Uterus (tissue), 2 donors: ENCODE data around the gene CMTM5.
"Not testable (repeated sequence)": the region's sequence is repeated elsewhere in the genome, so short reads cannot be mapped to it uniquely, and the experiment has no call there.

Experiments used
- POLR2A ChIP-seq, 2 donors: fragments of 450-650 bp; IDR thresholded peaks; one replicate each; pipeline ENCODE4 v1.6.1; 2016; ENCODE audit warnings: antibody characterized with exemption in 2 of 2, mild to moderate bottlenecking in 1 of 2, moderate library complexity in 1 of 2
- TF ChIP-seq, protein P1 (sequence below), 4 experiments: fragments of 200-600 bp in 2 of 4; fragments of 450-650 bp in 2 of 4; sonication (generic) in 2 of 4; IDR thresholded peaks; one replicate each; pipeline ENCODE4 v1.5.1; 2016 to 2019; ENCODE audit warnings: antibody characterized with exemption in 4 of 4, mild to moderate bottlenecking in 2 of 4, moderate library complexity in 1 of 4

DNA sequence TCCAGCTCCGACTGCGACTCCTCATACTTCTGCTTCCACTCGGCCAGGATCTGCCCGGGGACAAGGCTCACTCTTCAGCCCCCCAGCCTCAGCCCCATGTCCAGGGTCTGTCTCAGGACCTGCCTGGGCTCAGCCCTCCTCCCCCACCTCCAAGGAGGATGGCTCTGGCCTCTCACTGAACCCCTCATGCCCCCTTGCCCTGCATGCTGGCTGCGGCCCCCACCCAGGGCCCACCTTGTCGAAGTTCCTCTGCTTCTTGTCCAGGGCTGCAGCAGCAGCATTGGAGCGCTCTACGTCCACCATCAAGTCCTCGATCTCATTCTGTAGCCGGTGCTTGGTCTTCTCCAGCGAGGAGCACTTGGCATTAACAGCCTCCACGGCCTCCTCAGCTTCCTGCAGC lies 40.4 kb downstream of the CMTM5 start:
- TF ChIP-seq, protein P1, sequence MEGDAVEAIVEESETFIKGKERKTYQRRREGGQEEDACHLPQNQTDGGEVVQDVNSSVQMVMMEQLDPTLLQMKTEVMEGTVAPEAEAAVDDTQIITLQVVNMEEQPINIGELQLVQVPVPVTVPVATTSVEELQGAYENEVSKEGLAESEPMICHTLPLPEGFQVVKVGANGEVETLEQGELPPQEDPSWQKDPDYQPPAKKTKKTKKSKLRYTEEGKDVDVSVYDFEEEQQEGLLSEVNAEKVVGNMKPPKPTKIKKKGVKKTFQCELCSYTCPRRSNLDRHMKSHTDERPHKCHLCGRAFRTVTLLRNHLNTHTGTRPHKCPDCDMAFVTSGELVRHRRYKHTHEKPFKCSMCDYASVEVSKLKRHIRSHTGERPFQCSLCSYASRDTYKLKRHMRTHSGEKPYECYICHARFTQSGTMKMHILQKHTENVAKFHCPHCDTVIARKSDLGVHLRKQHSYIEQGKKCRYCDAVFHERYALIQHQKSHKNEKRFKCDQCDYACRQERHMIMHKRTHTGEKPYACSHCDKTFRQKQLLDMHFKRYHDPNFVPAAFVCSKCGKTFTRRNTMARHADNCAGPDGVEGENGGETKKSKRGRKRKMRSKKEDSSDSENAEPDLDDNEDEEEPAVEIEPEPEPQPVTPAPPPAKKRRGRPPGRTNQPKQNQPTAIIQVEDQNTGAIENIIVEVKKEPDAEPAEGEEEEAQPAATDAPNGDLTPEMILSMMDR (IDR thresholded peaks at IDR 0.05), result not testable (repeated sequence)
- not testable (repeated sequence) for TF ChIP-seq POLR2A (IDR thresholded peaks at IDR 0.05)
